ENCODE measurements around the gene LRRC30.
A peak's percentile ranks its signal among the peaks of the same experiment; 100 is the strongest.
"Not testable (repeated sequence)": the region's sequence is repeated elsewhere in the genome, so short reads cannot be mapped to it uniquely, and the experiment has no call there.

LRRC30 gene

GRCh38 chr18:7230626-7231349 is at the start of gene LRRC30:
Gene LRRC30 (plus strand): TSS chr18:7231089. CDS start chr18:7231139, 50 bp downstream.
- no peak for DNase-seq

- no peak for DNase-seq
Observed at GRCh38 chr18:7185701-7186100, 45.2 kb upstream of the LRRC30 start.

GRCh38 chr18:7190547-7191156 is 40.2 kb upstream of the LRRC30 start:
- no peak for DNase-seq

GRCh38 chr18:7191736-7192135 is 39.2 kb upstream of the LRRC30 start:
- no peak for DNase-seq

GRCh38 chr18:7195266-7195665 is 35.6 kb upstream of the LRRC30 start:
- no peak for DNase-seq

- DNase-seq: no peak
Observed at GRCh38 chr18:7196421-7196820, 34.5 kb upstream of the LRRC30 start.

GRCh38 chr18:7197854-7198253 is 33.0 kb upstream of the LRRC30 start:
- DNase-seq: no peak

- no peak for DNase-seq
Observed at GRCh38 chr18:7198326-7198725, 32.6 kb upstream of the LRRC30 start.

- no peak for DNase-seq
Observed at GRCh38 chr18:7201096-7201495, 29.8 kb upstream of the LRRC30 start.

GRCh38 chr18:7202169-7202568 is 28.7 kb upstream of the LRRC30 start:
- DNase-seq: no peak

- DNase-seq: not testable (repeated sequence)
Observed at GRCh38 chr18:7203601-7204000, 27.3 kb upstream of the LRRC30 start.

- no peak for DNase-seq
Observed at GRCh38 chr18:7205346-7205745, 25.5 kb upstream of the LRRC30 start.

GRCh38 chr18:7206217-7206616 is 24.7 kb upstream of the LRRC30 start:
- DNase-seq: no peak

GRCh38 chr18:7207366-7207915 is 23.4 kb upstream of the LRRC30 start:
- no peak for DNase-seq

- peak; percentile 42 for DNase-seq
Observed at GRCh38 chr18:7221424-7222155, 9.3 kb upstream of the LRRC30 start.

- DNase-seq: no peak
Observed at GRCh38 chr18:7224198-7224597, 6.7 kb upstream of the LRRC30 start.

- DNase-seq: no peak
Observed at GRCh38 chr18:7232218-7232617, 1.3 kb downstream of the LRRC30 start.

- DNase-seq: no peak
Observed at GRCh38 chr18:7233134-7233810, 2.4 kb downstream of the LRRC30 start.

GRCh38 chr18:7234091-7234490 is 3.2 kb downstream of the LRRC30 start:
- DNase-seq: no peak

GRCh38 chr18:7234956-7235355 is 4.1 kb downstream of the LRRC30 start:
- DNase-seq: no peak

GRCh38 chr18:7236072-7236471 is 5.2 kb downstream of the LRRC30 start:
- DNase-seq: no peak

GRCh38 chr18:7236933-7237332 is 6.0 kb downstream of the LRRC30 start:
- DNase-seq: no peak

GRCh38 chr18:7237673-7238272 is 6.9 kb downstream of the LRRC30 start:
- DNase-seq: peak; percentile 2

Measured in hematopoietic multipotent progenitor cell treated with erythropoietin and hydrocortisone succinate and interleukin-3 and kit ligand, for 8 days (in vitro differentiated cells).